Measurements from ENCODE around the gene LRRC40.

- no peak for TF ChIP-seq POLR2A (IDR thresholded peaks at IDR 0.05; ENCODE audit: low read depth, low read length)
- TF ChIP-seq POLR2AphosphoS5 (IDR thresholded peaks at IDR 0.05; ENCODE audit: low read depth, low read length), result no peak
- no peak for TF ChIP-seq TAF1 (IDR thresholded peaks at IDR 0.05; ENCODE audit: borderline replicate concordance, low read depth, low read length)
Measured at GRCh38 chr1:70115315-70115714, 90.1 kb downstream of the LRRC40 start.

Data from GM12892 (cell line).